GM03348 (cell line): Measurements from ENCODE around the gene TNFRSF25.
"Not testable (repeated sequence)": the region's sequence is repeated elsewhere in the genome, so short reads cannot be mapped to it uniquely, and the experiment has no call there.

Source experiments
- DNase-seq: peaks from one replicate; pipeline ENCODE4 v3.0.0; 2012; ENCODE audit warnings: low spot score

TNFRSF25 gene

DNA sequence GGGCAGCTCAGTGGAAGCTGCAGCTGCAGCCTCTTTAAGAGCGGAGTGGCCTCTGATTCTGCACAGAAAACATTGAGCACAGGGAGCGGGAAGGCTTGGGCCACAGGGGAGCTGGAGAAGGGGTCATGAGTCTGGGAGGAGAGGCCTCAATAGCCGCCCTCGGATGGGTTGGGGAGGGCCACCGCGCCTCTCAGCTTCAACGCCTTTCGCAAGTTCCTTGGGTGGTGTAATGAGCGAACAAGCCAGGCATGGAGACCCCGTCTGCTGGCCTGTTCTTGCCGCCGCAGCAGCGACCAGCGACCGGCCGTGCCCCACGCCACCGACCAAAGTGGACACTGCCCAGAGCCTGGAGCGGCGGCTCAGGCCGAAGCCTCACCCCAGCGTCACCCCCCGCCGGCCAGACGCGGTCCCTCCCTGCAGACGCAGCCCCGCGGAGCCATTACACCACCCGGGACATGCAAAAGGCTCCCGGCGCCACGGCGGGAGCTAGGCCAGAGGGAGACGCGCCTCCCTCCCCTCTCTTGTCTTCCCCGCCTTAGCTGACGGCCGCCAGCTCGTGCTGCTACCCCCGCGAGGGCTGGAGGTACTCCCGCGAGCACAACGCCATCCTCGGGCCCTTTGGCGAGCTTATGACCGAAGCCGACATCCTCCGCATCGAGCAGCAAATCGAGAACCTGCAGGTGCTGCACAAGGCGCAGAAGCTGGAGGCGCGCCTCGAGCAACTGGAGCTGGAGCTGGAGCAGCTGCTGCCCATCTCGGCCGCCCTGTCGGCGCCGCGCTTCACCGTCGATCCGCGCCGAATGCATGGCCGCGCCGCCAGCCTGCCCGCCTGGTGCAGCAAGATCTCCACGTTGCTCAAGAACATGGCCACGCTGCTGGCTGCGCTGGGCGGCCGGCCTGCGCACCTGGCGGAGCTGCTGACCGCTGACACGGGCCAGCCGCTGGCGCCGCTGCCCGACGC, 11.8 kb downstream of the TNFRSF25 start:
- not testable (repeated sequence) for DNase-seq

DNA sequence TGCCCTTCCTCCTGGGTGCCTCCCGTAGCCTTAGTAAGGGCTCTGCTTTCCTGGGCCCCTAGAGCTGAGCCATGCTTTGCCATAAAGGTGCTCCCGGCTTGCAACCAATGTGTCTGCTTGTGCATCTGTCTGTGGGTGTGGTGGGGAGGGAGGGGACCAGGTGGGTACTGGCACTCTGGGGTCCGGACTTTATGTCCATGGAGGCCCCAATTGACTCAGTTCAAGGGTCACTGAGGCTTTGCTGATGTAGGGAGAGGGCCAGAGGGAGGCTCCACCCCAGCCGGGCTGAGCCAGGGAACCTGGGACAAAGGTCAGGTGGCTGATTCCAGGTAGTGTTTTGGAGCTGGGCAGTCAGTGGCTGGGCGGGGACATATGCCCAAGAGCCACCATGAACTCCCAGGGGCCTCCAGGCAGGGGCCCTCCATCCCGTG, 15.0 kb downstream of the TNFRSF25 start:
- no peak for DNase-seq

DNA sequence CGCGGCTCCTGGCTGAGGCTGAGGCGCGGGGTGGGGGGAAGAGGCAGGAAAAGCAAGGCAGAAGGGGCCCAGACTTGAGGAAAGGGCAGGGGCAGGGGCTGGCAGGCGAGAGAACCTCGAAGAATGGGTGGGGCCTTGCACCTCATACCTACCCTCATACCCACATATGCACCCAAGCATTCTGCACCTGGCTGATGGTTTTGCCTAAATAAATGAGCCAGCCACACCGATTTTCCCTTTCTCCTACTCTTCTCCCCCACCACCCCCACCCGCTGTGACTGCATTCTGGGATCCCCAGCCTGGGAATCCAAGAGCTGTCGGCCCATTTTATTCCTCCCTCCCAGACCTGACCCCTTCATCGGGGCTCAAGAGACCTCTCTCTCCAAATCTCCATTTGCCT, 15.5 kb downstream of the TNFRSF25 start:
- DNase-seq, result not testable (repeated sequence)

DNA sequence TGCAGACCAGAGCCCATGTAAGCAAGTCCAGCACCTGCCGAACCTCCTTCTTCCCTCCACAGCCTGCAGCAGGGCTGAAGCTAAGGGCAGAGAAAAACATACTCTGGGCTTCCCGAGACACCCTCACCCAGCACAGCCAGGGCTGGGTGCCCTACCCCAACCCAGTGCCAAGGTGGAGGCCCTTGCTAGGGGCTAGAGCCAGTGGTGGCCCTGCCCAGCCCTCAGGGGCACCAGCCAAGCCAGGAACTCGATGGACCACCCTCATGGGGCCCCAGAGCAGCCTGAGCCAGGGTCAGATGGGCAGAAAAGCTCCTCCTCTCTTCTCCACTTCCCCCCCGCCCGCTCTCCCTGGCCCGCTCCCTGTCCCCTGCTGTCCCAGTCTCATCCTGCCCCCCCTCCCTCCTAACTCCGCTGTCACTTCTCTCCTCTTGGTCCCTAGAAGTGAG, 15.9 kb downstream of the TNFRSF25 start:
- no peak for DNase-seq

DNA sequence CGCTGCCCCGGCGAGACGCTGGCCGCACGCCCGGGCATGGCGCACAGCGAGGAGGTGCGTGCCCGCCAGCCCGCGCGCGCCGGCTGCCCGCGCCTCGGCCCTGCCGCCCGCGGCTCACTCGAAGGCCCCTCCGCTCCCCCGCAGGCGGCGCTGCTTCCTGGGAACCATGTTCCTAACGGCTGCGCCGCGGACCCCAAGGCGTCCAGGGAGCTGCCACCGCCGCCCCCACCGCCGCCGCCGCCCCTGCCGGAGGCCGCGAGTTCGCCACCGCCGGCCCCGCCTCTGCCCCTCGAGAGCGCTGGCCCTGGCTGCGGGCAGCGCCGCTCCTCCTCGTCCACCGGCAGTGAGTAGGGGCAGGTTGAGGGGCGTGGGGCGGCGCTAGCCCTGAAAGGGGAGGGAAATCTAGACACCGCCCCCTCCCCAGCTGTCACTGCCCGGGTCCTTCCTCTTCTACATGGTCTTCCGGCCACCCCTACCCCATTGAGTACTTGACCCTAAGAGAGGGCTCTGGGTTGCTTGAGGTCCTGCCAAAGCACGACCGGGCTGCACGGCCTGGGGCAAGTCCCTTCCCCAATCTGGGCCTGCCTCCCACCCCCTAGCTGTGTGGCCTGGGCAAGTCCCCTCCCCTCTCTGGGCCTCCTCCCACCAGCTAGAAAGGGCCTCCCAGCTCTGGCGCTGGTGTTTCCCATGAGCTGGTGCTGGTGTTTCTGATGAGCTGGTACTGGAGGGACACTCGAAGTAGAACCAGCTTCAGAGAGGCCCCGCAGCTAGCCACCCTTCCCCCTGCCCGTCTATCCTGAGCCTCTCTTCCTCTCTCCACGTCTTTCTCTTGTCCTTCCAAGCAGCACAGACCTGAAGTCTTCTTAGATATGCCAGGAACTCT, 17.0 kb downstream of the TNFRSF25 start:
- DNase-seq, result no peak

DNA sequence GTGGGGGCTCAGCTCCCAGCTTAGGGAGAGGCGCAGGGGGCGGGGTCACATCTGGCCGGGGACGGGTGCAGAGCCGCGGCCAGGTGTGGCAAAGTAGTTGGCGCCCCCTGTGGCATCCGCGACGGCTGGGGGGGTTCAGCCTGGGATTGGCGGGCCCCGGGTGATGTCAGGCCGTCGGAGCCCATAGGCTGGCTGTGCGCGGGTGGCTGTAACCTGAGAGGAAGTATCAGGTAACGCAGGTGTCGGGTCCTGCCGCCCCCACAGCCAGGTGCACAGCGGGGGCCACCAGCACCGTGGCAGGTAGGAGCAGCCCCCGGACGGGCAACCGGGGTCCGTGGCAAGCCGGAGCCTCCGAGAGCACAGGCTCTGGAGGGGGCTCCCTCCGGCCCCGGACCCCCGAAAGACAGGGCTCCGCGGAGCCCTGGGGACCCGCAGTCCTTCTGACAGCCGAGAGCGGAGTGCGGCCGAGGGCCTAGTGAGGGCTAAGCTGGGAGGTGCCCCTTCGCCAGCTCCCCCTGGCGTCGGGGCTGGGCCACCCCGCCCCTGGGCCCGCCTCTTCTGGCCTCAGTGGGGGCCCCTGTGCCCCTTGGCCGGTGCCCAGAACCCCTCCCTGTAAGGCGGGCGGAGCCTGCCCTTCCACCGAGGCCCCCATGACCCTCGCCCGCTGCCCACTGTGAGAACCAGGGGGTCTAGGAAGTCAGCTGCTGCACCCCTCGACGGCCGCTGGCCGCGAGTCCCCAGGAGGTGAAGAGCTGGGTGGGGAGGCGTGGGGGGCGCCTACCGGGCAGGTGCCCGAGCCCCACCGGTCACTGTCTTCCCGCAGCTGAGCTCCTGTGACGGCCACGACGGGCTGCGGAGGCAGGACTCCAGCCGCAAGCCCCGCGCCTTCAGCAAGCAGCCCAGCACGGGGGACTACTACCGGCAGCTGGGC, 17.9 kb downstream of the TNFRSF25 start:
- no peak for DNase-seq

DNA sequence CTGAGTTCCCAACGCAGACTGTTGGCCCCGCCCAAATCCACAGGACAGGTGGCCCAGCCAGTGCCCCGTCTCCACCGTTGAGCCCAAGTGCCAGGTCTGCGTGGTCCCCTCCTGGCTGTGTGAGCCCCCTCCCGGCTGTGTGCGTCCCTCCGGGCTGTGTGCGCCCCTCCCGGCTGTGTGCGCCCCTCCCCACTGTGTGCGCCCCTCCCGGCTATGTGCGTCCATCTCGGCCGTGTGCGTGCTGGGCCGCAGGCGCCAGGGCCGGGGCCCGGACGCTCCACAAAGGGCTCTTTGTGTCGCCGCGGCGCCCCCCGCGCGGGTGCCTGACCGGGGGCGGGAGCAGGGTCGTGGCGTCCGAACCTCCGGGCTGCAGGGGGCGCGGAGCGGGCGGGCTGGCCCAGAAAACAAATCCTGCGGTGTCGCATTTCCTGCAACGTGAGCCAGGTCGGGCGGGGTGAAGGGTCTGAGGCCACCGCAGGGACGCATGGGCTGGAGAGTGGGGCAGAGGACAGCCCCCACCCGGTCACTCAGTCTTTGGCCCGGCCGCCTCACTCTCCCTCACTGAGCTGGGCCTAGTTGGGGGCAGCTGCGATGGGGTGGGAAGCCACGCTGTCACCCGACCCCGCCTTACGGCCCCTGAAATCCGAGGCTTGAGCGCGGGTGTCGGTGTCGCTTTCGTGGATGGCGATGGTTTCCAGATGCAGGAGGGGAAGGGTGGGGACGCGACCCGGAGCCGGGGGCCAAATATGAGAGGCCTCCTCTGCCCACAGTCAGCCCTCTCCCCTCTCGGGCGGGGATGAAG, 18.8 kb downstream of the TNFRSF25 start:
- DNase-seq, result no peak

DNA sequence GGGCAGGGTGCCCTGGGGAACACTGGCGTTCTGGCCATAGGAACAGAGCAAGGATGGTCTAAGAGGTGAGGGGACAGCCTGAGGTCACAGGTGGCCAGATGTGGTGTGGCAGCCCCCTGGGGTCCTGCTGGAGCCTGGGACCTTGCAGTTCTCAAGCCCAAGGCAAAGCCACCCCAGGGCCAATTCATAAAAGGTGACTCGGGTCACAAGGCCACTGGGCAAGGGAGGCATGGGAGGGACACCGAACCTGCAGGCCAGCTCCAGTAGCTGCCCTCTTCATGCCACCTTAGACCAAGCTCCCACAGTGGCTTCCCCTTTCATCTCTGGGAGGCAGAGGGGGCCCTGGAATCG, 19.3 kb downstream of the TNFRSF25 start:
- DNase-seq, result no peak

DNA sequence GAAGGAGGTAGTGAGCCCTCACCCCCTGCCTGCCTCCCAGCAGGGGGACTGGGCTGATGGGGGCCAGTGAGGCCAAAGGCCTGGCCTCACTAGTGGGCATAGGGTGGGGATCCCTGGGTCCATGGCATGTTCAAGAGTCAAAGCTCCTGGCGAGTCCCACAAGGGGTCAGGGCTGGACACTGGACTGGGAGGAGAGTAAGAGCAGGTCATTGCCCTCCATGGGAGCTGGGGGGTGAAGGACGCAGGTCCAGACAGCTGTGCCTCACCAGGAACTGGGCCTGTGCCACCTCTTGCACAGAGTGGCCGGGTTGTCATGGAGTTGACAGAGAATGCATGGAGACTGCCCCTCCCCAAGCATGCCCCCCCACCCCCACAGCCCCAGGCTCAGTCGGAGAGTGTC, 20.0 kb downstream of the TNFRSF25 start:
- DNase-seq, result not testable (repeated sequence)

DNA sequence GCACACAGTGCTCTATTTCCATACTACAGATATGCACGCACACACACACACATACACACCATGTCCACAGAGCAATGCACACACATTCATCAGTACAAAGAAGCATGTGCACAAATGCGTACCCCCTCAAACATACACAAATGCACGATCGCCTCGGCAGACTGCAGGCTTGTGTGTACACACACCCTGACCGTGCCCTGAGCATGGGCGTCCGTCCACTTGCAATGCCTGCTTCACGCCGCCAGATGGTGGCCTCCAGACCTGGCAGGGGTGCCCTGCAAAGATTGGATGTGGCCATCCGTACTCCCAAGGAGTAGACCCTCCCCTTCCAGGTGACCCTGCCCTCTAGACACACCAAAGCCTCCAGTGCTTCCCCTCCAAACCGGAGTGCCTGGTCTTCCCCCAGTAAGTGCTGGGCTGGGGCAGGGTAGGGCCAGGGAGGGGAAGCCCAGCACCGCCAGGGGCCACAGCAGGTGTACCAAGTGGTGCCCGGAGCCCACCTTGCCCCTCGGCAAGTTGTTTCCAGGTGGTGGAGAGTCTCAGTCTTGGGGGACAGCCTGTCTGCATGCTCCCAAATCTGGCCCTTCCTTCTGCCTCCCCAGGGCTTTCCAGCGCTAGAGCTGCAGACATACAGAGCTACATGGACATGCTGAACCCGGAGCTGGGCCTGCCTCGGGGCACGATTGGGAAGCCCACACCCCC, 20.8 kb downstream of the TNFRSF25 start:
- DNase-seq, result peak; percentile 49

DNA sequence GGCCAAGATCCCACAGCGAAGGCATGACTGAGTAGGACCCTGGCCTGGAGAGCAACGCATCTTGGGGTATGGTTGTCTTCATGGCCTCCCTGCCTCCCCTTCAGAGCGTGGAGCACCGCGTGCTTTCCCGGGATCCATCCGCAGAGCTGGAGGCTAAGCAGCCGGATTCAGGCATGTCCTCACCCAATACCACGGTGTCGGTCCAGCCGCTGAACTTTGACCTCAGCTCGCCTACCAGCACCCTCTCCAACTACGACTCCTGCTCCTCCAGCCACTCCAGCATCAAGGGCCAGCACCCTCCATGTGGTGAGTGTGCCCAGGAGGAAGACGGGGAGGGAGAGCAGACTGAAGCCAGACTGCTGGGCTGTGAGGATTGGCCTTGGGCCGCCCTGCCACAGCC, 21.6 kb downstream of the TNFRSF25 start:
- DNase-seq, result no peak

DNA sequence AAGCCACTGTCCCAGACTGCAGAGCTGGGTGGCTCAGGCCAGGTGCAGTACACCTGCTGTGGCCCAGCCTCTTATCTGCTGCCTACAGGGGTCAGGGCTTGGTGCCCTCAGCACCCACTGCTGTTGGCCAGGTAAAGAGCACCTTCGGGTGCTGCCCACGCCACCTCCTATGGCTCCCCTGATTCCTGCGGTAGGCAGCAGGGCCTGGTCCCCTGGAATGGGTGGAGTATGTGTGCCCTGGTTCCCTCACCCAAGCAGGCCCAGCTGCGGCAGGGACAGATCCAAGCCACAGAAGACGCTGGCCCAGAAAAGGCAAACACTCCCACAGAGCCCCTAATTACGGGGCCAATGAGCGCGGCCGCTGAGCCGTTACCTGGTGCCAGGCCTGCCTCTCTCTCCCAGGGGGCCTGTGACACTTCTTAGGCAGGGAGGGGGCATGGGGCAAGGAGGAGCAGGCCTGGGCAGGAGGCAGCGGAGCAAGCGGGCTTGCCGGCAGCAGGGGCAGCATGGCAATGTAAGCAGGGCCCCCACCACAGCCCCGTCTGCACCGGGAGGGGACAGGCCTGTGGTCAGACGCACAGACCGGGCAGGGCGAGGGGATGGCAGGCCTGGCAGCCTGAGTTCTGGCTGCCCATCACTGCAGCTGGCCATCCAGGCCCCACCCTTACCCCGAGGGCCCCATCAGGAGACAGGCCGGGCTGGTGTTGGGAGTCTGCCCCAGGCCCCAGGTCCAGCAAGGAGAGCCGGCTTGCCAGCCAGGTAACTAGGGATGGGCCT, 22.4 kb downstream of the TNFRSF25 start:
- DNase-seq, result no peak

DNA sequence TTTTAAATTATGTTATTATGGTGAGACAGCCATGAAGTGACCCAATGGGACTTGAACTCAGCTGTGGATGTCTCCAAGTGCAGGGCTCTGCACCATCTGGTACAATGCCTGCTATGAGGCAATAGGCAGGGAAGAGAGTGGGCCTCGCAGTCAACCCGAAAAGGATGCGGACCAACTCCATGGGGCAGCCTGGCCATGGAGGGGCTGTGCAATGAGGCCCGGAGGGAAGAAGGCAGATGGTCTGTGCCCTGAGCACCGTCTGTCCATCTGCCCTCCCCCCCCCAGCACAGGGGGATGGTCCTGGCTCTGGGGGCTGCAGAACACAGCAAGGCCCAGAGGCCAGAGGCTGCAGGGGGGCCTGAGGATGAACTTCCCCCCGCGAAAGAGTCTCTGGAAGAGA, 24.4 kb downstream of the TNFRSF25 start:
- DNase-seq, result no peak

DNA sequence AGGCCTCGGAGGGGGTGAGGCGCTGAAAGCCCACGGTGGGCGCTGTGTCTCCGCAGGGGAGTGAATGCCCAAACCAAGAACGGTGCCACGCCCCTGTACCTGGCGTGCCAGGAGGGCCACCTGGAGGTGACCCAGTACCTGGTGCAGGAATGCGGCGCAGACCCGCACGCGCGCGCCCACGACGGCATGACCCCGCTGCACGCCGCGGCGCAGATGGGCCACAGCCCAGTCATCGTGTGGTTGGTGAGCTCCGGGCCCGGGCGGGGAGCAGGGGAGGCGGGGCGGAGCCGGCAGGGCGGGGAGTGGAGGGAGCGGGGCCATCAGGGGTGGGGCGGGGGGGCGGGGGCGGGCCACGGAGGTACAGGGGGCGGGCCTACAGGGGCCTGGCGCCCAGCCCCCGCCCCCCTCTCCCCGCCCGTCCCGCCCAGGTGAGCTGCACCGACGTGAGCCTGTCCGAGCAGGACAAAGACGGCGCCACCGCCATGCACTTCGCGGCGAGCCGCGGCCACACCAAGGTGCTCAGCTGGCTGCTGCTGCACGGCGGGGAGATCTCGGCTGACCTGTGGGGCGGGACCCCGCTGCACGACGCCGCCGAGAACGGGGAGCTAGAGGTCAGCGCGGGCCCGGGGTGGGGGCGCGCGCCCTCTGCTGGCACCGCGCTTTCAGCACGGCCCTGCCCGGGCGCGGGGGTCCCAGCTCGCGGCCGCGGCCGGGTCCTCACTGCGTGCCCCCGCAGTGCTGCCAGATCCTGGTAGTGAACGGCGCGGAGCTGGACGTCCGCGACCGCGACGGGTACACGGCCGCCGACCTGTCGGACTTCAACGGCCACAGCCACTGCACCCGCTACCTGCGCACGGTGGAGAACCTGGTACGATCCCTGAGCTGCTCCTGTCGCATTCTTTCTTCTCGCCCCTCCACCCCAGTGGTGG, 25.5 kb downstream of the TNFRSF25 start:
- DNase-seq, result peak; percentile 63

DNA sequence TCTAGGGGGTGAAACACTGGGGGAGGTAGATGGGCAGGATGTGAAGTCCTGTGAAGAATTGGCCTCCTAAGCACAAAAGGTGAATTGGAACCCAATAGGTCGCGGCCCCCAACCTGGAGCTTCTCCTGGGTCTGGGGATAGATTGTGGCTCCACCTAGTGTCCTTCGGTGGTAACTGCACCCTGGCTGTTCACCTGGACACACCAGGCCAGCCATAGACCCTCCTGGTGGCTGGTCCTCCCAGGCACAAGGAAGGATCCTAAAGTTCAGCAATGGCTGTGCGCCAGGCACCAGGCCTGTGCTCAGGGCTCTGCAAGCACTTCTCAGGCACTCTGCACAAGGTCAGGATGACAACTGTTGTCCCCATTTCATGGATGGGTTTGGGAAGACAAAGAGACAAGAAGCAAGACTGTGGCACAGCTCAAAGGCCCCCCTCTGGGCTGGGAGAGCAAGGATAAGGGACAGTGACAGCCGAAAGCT, 27.9 kb downstream of the TNFRSF25 start:
- DNase-seq, result peak; percentile 86

DNA sequence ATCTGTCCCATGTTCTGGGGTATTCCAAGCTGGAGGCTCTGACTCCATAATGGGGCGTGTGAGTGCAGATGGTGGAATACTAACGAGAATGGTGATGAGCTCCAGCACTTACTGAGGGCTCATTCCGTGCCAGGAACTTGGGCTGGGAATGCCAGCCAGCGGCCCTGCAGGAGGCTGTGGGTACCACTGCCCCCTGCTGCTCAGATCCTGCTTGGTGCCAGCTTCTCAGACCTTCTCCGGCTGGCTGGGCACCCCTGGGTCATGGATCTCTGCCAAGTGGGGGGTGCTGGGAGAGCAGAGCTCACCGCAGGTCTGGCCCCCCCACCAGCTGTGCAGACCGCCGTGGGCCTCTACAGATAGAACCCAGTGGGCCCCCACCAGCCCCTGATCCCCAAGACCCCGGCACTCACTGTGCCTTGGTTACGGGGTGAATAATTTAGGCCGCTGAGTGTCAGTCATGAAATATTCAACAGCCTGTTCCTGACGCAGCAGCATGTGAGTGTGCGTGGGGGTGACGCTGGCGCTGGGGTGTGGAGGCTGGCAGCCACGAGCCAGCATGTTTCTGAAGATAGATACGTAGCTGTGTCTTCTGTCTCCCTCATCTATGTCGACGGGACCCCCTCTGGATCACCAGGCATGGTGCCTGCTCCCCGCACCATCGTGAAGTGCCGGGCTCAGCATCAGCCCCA, 28.8 kb downstream of the TNFRSF25 start:
- not testable (repeated sequence) for DNase-seq

DNA sequence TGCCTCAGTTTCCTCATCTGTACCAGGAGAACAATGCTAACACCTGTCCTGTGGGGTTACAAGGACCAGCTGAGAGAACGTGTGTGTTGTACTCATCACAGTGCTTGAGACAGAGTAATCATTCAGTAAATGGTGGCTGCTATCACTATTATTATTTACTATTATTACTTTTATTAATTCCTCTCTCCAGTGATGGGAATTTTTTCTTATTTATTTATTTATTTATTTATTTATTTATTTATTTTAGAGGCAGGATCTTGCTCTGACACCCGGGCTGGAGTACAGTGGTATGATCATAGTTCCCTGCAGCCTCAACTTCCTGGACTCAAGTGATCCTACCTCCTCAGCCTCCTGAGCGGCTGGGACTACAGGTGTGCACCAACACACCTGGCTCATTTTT, 29.7 kb downstream of the TNFRSF25 start:
- DNase-seq, result not testable (repeated sequence)

DNA sequence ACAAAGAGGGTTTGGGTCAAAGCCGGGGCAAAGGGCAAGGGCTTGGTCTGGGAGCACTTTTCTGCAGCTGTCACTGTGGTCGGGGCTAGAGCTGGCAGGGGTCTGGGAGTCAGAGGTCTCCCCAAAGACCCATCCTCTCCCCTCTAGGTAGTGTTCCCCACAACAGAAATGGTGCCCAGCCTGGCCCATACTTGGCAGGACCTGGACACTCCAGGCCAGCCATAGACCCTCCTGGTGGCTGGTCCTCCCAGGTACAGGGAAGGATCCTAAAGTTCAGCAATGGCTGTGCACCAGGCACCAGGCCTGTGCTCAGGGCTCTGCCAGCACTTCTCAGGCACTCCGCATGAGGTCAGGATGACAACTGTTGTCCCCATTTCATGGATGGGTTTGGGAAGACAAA, 30.4 kb downstream of the TNFRSF25 start:
- DNase-seq, result no peak
